Purkinje cell (primary cell): ENCODE data around the gene LZTFL1. TPM values are rescaled to one million over a fixed set of nuclear protein-coding genes. Genes with fewer than 3 reads are reported as not detected.

Experiments
- polyA plus RNA-seq: library from polyadenylated mRNA; unstranded; fragments of >200 nt; fragmentation: Nextera tagmentation; gene quantifications from 2 replicates; pipeline ENCODE4 v1.2.1, GENCODE V29; 2014

Gene LZTFL1
- polyA plus RNA-seq: 15.8 and 23.6 TPM in 2 replicates

GRCh38 chr3:45841757-45842491 is at the start of gene LZTFL1:
TSS of gene LZTFL1 (minus strand) at chr3:45842119. CDS start at chr3:45841991, 128 bp downstream.

GRCh38 chr3:45885979-45886705 is 44.2 kb upstream of the LZTFL1 start, which contains the start of gene CCR9:
TSS of gene CCR9 (plus strand) at chr3:45886543. CDS start at chr3:45894934, 8,391 bp downstream.

GRCh38 chr3:45795882-45796765 is 45.8 kb downstream of the LZTFL1 start, which contains the start of gene SLC6A20:
TSS of gene SLC6A20 (minus strand) at chr3:45796536. CDS start at chr3:45796419, 117 bp downstream.

Other genes with a start within 250 kb of the LZTFL1 start
- gene LIMD1, start 247.4 kb downstream of the LZTFL1 start, polyA plus RNA-seq: not detected in 2 replicates
- gene SACM1L, start 152.7 kb downstream of the LZTFL1 start, polyA plus RNA-seq: 62.0 and 77.7 TPM in 2 replicates
- gene SLC6A20, start 45.6 kb downstream of the LZTFL1 start, polyA plus RNA-seq: not detected in 2 replicates
- gene CCR9, start 44.4 kb upstream of the LZTFL1 start, polyA plus RNA-seq: not detected in 2 replicates
- not detected in 2 replicates for gene CXCR6, start 101.3 kb upstream of the LZTFL1 start, polyA plus RNA-seq
- 0.22 and 0.31 TPM in 2 replicates for gene FYCO1, start 153.7 kb upstream of the LZTFL1 start, polyA plus RNA-seq
- gene XCR1, start 185.4 kb upstream of the LZTFL1 start, polyA plus RNA-seq: not detected in 2 replicates